ENCODE data around the gene TMEM131. TPM values are rescaled to one million over a fixed set of nuclear protein-coding genes. Genes with fewer than 3 reads are reported as not detected.
A peak's percentile ranks its signal among the peaks of the same experiment; 100 is the strongest.

Gene TMEM131
- total and polyA plus RNA-seq, 12 donors = 8.2 to 34.3 (median 30.0) TPM

GRCh38 chr2:97747716-97748115 is 248.0 kb downstream of the TMEM131 start:
- WGBS, 2 donors = 57 to 71% methylated on average over 4 of the region's 4 CpGs
- peak overlapping the region in 2 of 10 donors; percentile 7 to 56 for H3K27ac ChIP-seq
- DNase-seq (no peak), ATAC-seq (peak in 5 of 8 donors; percentile 7 to 39 (median 28))
- peaks cover 0 to 34% (median 20%) of the 10 kb centered on the region in 9 donors for H3K4me1 ChIP-seq
- H3K36me3 ChIP-seq = peaks cover 0 to 28% (median 0%) of the 10 kb centered on the region in 9 donors
- intact Hi-C loops (cut with DNase I) = loop anchor here in 5 of 10 donors (2.0 to 10.0 kb wide), 4 partner anchors 35 to 53 kb away; partner anchors contain the start of gene ZAP70 (in 2 of the 5)
- H3K9me3 ChIP-seq = no peaks in the 10 kb centered on the region
- no peak for TF ChIP-seq CTCF (IDR thresholded peaks at IDR 0.05)
- no peaks in the 10 kb centered on the region for H3K27me3 ChIP-seq
- H3K4me3 ChIP-seq = no peak overlapping the region

DNA sequence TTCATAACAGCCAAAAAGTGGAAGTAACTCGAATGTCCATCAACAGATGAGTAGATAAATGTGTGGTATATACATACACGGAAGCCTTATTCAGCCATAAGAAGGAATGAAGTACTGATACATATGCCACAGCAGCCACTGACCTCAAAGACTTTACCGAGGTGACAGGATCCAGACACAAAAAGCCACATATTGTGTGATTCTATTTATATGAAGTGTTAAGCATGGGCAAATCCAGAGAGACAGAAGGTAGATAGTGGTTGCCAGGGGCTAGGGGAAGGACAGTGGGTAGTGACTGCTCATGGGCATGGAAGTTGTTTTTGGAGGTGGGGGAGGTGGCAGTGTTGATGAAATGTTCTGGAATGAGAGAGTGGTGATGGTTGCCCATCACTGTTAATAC is 248.5 kb downstream of the TMEM131 start:
- WGBS, 2 donors = 63 to 75% methylated on average over 3 of the region's 3 CpGs
- peak overlapping the region in 2 of 10 donors; percentile 7 to 12 for H3K27ac ChIP-seq
- intact Hi-C loops (cut with DNase I) = loop anchor here in 5 of 10 donors (2.0 to 10.0 kb wide), 4 partner anchors 35 to 52 kb away; partner anchors contain the start of gene ZAP70 (in 2 of the 5)

GRCh38 chr2:97745474-97746174 is 250.1 kb downstream of the TMEM131 start:
- Histone ChIP-seq H3K27me3 (no peaks in the 10 kb centered on the region), H3K4me3 (no peak overlapping the region), H3K36me3 (peaks cover 0 to 11% (median 0%) of the 10 kb centered on the region in 9 donors), H3K9me3 (no peaks in the 10 kb centered on the region), H3K4me1 (peaks cover 0 to 41% (median 22%) of the 10 kb centered on the region in 9 donors), H3K27ac (peak overlapping the region in 1 of 10 donors; percentile 3)
- ATAC-seq (no peak), DNase-seq (no peak)
- 73 to 80% methylated on average over 10 of the region's 10 CpGs for WGBS, 2 donors
- intact Hi-C loops (cut with DNase I) = loop anchor here in 5 of 10 donors (2.0 to 10.0 kb wide), 4 partner anchors 33 to 51 kb away; partner anchors contain the start of gene ZAP70 (in 2 of the 5)
- TF ChIP-seq CTCF (IDR thresholded peaks at IDR 0.05) = no peak

More for the DNA sequence above, 248.5 kb downstream of the TMEM131 start:
- no peak overlapping the region for H3K4me3 ChIP-seq
- ATAC-seq (no peak), DNase-seq (no peak)
- H3K4me1 ChIP-seq = peaks cover 0 to 34% (median 20%) of the 10 kb centered on the region in 9 donors
- H3K9me3 ChIP-seq = no peaks in the 10 kb centered on the region
- peaks cover 0 to 27% (median 0%) of the 10 kb centered on the region in 9 donors for H3K36me3 ChIP-seq
- no peak for TF ChIP-seq CTCF (IDR thresholded peaks at IDR 0.05)
- H3K27me3 ChIP-seq = no peaks in the 10 kb centered on the region

GRCh38 chr2:97743913-97744312 is 251.8 kb downstream of the TMEM131 start:
- H3K4me3 ChIP-seq = no peak overlapping the region
- intact Hi-C loops (cut with DNase I) = loop anchor here in 2 of 10 donors (5.0 to 10.0 kb wide), 2 partner anchors 37 to 49 kb away; no protein-coding TSS in a partner anchor
- DNase-seq (no peak), ATAC-seq (no peak)
- no peak overlapping the region for H3K27ac ChIP-seq
- H3K27me3 ChIP-seq = no peaks in the 10 kb centered on the region
- peaks cover 0 to 44% (median 22%) of the 10 kb centered on the region in 9 donors for H3K4me1 ChIP-seq
- WGBS, 2 donors = 98 to 99% methylated on average over 6 of the region's 6 CpGs
- TF ChIP-seq CTCF (IDR thresholded peaks at IDR 0.05) = no peak
- H3K9me3 ChIP-seq = no peaks in the 10 kb centered on the region
- H3K36me3 ChIP-seq = peaks cover 0 to 11% (median 0%) of the 10 kb centered on the region in 9 donors

Data from heart right ventricle (tissue), 16 donors.